ENCODE measurements around the gene FOXP1.

The FOXP1 gene

GRCh38 chr3:71092665-71093064 is 490.9 kb downstream of the FOXP1 start:
- H3K27me3 Mint-ChIP-seq (ENCODE audit: low read depth): no peaks in the 10 kb centered on the region
- no peak for TF ChIP-seq CTCF (IDR thresholded peaks at IDR 0.05; ENCODE audit: unreplicated experiment in 3 of 3)
- no peak overlapping the region for H3K4me3 Mint-ChIP-seq
- peaks cover 4% of the 10 kb centered on the region for H3K36me3 Mint-ChIP-seq (ENCODE audit: low read depth)
- no peak overlapping the region for H3K27ac Mint-ChIP-seq
- H3K4me1 Mint-ChIP-seq: no peaks in the 10 kb centered on the region
- H3K9me3 Mint-ChIP-seq: no peaks in the 10 kb centered on the region

GRCh38 chr3:71090207-71090606 is 493.3 kb downstream of the FOXP1 start:
- H3K9me3 Mint-ChIP-seq: no peaks in the 10 kb centered on the region
- no peak overlapping the region for H3K27ac Mint-ChIP-seq
- no peaks in the 10 kb centered on the region for H3K27me3 Mint-ChIP-seq (ENCODE audit: low read depth)
- peaks cover 4% of the 10 kb centered on the region for H3K36me3 Mint-ChIP-seq (ENCODE audit: low read depth)
- no peaks in the 10 kb centered on the region for H3K4me1 Mint-ChIP-seq
- no peak overlapping the region for H3K4me3 Mint-ChIP-seq
- TF ChIP-seq CTCF (IDR thresholded peaks at IDR 0.05; ENCODE audit: unreplicated experiment in 3 of 3): no peak

- H3K27me3 Mint-ChIP-seq (ENCODE audit: low read depth): no peaks in the 10 kb centered on the region
- no peak for TF ChIP-seq CTCF (IDR thresholded peaks at IDR 0.05; ENCODE audit: unreplicated experiment in 3 of 3)
- no peak overlapping the region for H3K27ac Mint-ChIP-seq
- no peaks in the 10 kb centered on the region for H3K4me1 Mint-ChIP-seq
- no peaks in the 10 kb centered on the region for H3K9me3 Mint-ChIP-seq
- peaks cover 4% of the 10 kb centered on the region for H3K36me3 Mint-ChIP-seq (ENCODE audit: low read depth)
- no peak overlapping the region for H3K4me3 Mint-ChIP-seq
Observed at GRCh38 chr3:71089271-71089847, 494.2 kb downstream of the FOXP1 start.

- H3K4me1 Mint-ChIP-seq: no peaks in the 10 kb centered on the region
- TF ChIP-seq CTCF (IDR thresholded peaks at IDR 0.05; ENCODE audit: unreplicated experiment in 3 of 3): no peak
- no peaks in the 10 kb centered on the region for H3K9me3 Mint-ChIP-seq
- peaks cover 4% of the 10 kb centered on the region for H3K36me3 Mint-ChIP-seq (ENCODE audit: low read depth)
- H3K27ac Mint-ChIP-seq: no peak overlapping the region
- H3K4me3 Mint-ChIP-seq: no peak overlapping the region
- no peaks in the 10 kb centered on the region for H3K27me3 Mint-ChIP-seq (ENCODE audit: low read depth)
Observed at GRCh38 chr3:71088742-71089141, 494.8 kb downstream of the FOXP1 start.

GRCh38 chr3:71088019-71088708 is 495.4 kb downstream of the FOXP1 start:
- H3K9me3 Mint-ChIP-seq: no peaks in the 10 kb centered on the region
- no peaks in the 10 kb centered on the region for H3K27me3 Mint-ChIP-seq (ENCODE audit: low read depth)
- no peaks in the 10 kb centered on the region for H3K4me1 Mint-ChIP-seq
- TF ChIP-seq CTCF (IDR thresholded peaks at IDR 0.05; ENCODE audit: unreplicated experiment in 3 of 3): no peak
- H3K4me3 Mint-ChIP-seq: no peak overlapping the region
- peaks cover 4% of the 10 kb centered on the region for H3K36me3 Mint-ChIP-seq (ENCODE audit: low read depth)
- H3K27ac Mint-ChIP-seq: no peak overlapping the region
